Endothelial cell of umbilical vein (primary cell): ENCODE data around the gene CHST15.

Experiments used
- CTCF ChIP-seq, 2 donors: IDR thresholded peaks; 1 replicate in 1 of 2; 2 replicates in 1 of 2; pipeline ENCODE4 v1.5.1; 2011; ENCODE audit warnings: low read length in 2 of 2, mild to moderate bottlenecking in 2 of 2, moderate library complexity in 2 of 2, control low read depth in 1 of 2, inconsistent platforms in 1 of 2, low read depth in 1 of 2; ENCODE audit not compliant: insufficient read depth in 1 of 2; ENCODE audit errors: extremely low read depth in 1 of 2
- EZH2 ChIP-seq: IDR thresholded peaks from 2 replicates; pipeline ENCODE4 v1.6.1; 2012; ENCODE audit warnings: borderline replicate concordance, low read depth, mild to moderate bottlenecking, moderate library complexity, low read length, inconsistent platforms; ENCODE audit not compliant: severe bottlenecking
- FOS ChIP-seq: IDR thresholded peaks from 2 replicates; pipeline ENCODE4 v1.6.1; 2011; ENCODE audit warnings: mild to moderate bottlenecking, low read length, moderate library complexity, borderline replicate concordance; ENCODE audit not compliant: insufficient read depth
- POLR2A ChIP-seq: IDR thresholded peaks from 2 replicates; pipeline ENCODE4 v1.6.1; 2012; ENCODE audit warnings: low read depth, mild to moderate bottlenecking, control low read depth, low read length

- no peak for TF ChIP-seq POLR2A
- no peak for TF ChIP-seq CTCF (IDR thresholded peaks at IDR 0.05; ENCODE audit: extremely low read depth in 1 of 2, insufficient read depth in 1 of 2, low read depth in 1 of 2, low read length in 2 of 2)
- TF ChIP-seq EZH2 = no peak
- no peak for TF ChIP-seq FOS
Observed at GRCh38 chr10:124033887-124034218, 59.5 kb downstream of the CHST15 start.
